ENCODE results near the gene ENOSF1. TPM values are rescaled to one million over a fixed set of nuclear protein-coding genes. Genes with fewer than 3 reads are reported as not detected.

ENOSF1 gene
- total RNA-seq: 10 to 100 TPM; 43.9 to 70.1 (median 47.0) TPM

- TF ChIP-seq CTCF (IDR thresholded peaks at IDR 0.05; ENCODE audit: low read depth): no peak
These were observed at the start of gene ENOSF1 for GRCh38 chr18:712401-713134. TSS of gene ENOSF1 (minus strand) at chr18:712630. CDS start at chr18:712587, 43 bp downstream.

GRCh38 chr18:755506-755905, 43.1 kb upstream of the ENOSF1 start:
- no peak for TF ChIP-seq CTCF (IDR thresholded peaks at IDR 0.05; ENCODE audit: low read depth)

GRCh38 chr18:754656-755055, 42.2 kb upstream of the ENOSF1 start:
- TF ChIP-seq CTCF (IDR thresholded peaks at IDR 0.05; ENCODE audit: low read depth): no peak

GRCh38 chr18:750456-750855, 38.0 kb upstream of the ENOSF1 start:
- TF ChIP-seq CTCF (IDR thresholded peaks at IDR 0.05; ENCODE audit: low read depth): no peak

GRCh38 chr18:744832-745597, 32.6 kb upstream of the ENOSF1 start:
- no peak for TF ChIP-seq CTCF (IDR thresholded peaks at IDR 0.05; ENCODE audit: low read depth)

GRCh38 chr18:741931-742512, 29.6 kb upstream of the ENOSF1 start:
- TF ChIP-seq CTCF (IDR thresholded peaks at IDR 0.05; ENCODE audit: low read depth): no peak

GRCh38 chr18:732371-732770, 19.9 kb upstream of the ENOSF1 start:
- TF ChIP-seq CTCF (IDR thresholded peaks at IDR 0.05; ENCODE audit: low read depth): no peak

All from subcutaneous adipose tissue (tissue), 4 donors.